Panc1 (cell line): ENCODE results near the gene AIF1. TPM values are rescaled to one million over a fixed set of nuclear protein-coding genes. Genes with fewer than 3 reads are reported as not detected.
A peak's percentile ranks its signal among the peaks of the same experiment; 100 is the strongest.

Experiments used
- ATAC-seq: fragments of 200-7000 bp; cut with Tn5 transposase; 2 replicates; pipeline ENCODE4 v1.9.1; 2020; ENCODE audit warnings: mild to moderate bottlenecking, moderate library complexity
- BruUV-seq: library from RNA; stranded (reverse); fragments of 400-500 nt; replicated peaks from 2 replicates; lab custom pipeline; 2021; lab: Mats Ljungman, UMichigan
- CTCF ChIA-PET: fragments of 300-600 bp; sonication (Branson Sonifier 250); formaldehyde crosslinking; loops from one replicate; lab custom pipeline; 2022; ENCODE audit warnings: antibody characterized with exemption; lab: Charles Lee
- POLR2A ChIA-PET: fragments of 300-600 bp; sonication (Branson Sonifier 250); formaldehyde crosslinking; loops from one replicate; lab custom pipeline; 2022; ENCODE audit warnings: antibody characterized with exemption; lab: Charles Lee
- DNase-seq: peaks from one replicate; pipeline ENCODE4 v3.0.0-alpha.2; 2010; ENCODE audit warnings: low read depth, low spot score
- H3K27ac ChIP-seq: 2 replicates; pipeline ENCODE4 v1.5.1; 2011; ENCODE audit warnings: mild to moderate bottlenecking, low read length, inconsistent platforms
- H3K27me3 ChIP-seq: fragments of 200-500 bp; sonication (Bioruptor generic); 2 replicates; pipeline ENCODE4 v1.6.0; 2014; ENCODE audit warnings: low read length, inconsistent platforms; ENCODE audit not compliant: control insufficient read depth, insufficient read depth
- H3K36me3 ChIP-seq: fragments of 200-500 bp; sonication (Bioruptor generic); 2 replicates; pipeline ENCODE4 v1.5.1; 2014; ENCODE audit warnings: inconsistent platforms, mild to moderate bottlenecking, low read length, moderate library complexity; ENCODE audit not compliant: control insufficient read depth, insufficient read depth
- H3K4me1 ChIP-seq: 2 replicates; pipeline ENCODE4 v1.5.1; 2011; ENCODE audit warnings: inconsistent platforms, mild to moderate bottlenecking, low read length, moderate library complexity; ENCODE audit not compliant: control insufficient read depth, insufficient read depth
- H3K4me3 ChIP-seq, 2 experiments: 2 replicates each; pipeline ENCODE4 v1.5.1; 2011 to 2012; ENCODE audit warnings: low read depth in 2 of 2, low read length in 2 of 2, mild to moderate bottlenecking in 2 of 2, inconsistent platforms in 1 of 2, moderate library complexity in 1 of 2
- H3K9me3 ChIP-seq: fragments of 200-500 bp; sonication (Bioruptor generic); 2 replicates; pipeline ENCODE4 v1.5.1; 2014; ENCODE audit warnings: low read depth, mild to moderate bottlenecking, inconsistent platforms, low read length, moderate library complexity; ENCODE audit not compliant: control insufficient read depth, insufficient read depth
- CTCF ChIP-seq: fragments of 450-650 bp; IDR thresholded peaks from 2 replicates; pipeline ENCODE4 v1.5.1; 2017; ENCODE audit warnings: mild to moderate bottlenecking
- POLR2AphosphoS5 ChIP-seq: IDR thresholded peaks from 2 replicates; pipeline ENCODE4 v1.6.1; 2012; ENCODE audit warnings: mild to moderate bottlenecking, low read depth, low read length, moderate library complexity
- REST ChIP-seq, 2 experiments: IDR thresholded peaks; 2 replicates each; pipeline ENCODE4 v1.6.1; 2011 to 2012; ENCODE audit warnings: low read depth in 2 of 2, control low read depth in 1 of 2, low read length in 1 of 2, mild to moderate bottlenecking in 1 of 2, moderate library complexity in 1 of 2; ENCODE audit not compliant: insufficient read depth in 1 of 2
- SIN3A ChIP-seq: IDR thresholded peaks from 2 replicates; pipeline ENCODE4 v1.6.1; 2012; ENCODE audit warnings: low read depth, mild to moderate bottlenecking, low read length, moderate library complexity, borderline replicate concordance; ENCODE audit not compliant: insufficient read depth
- TCF7L2 ChIP-seq: IDR thresholded peaks from 2 replicates; pipeline ENCODE4 v1.6.1; 2011; ENCODE audit warnings: mild to moderate bottlenecking, low read depth, low read length, inconsistent platforms
- in situ Hi-C: cut with HindIII; loops from 2 replicates; pipeline ENCODE4 v1.10.0; 2016; ENCODE audit warnings: low sequenced_read_pairs, low pct_unique_long_range_greater_than_20kb
- intact Hi-C: fragments of 100-400 bp; cut with micrococcal nuclease; formaldehyde crosslinking; loops from one replicate; pipeline ENCODE4 v1.10.0; 2022; ENCODE audit not compliant: unreplicated experiment
- total RNA-seq: library from RNA; stranded (reverse); gene quantifications from one replicate; pipeline ENCODE4 v1.2.1, GENCODE V29; 2021; ENCODE audit not compliant: unreplicated experiment

Gene AIF1
- total RNA-seq, 1 experiment from 2014 or later: 0.44 TPM

- Histone ChIP-seq H3K9me3 (no peaks in the 10 kb centered on the region), H3K27ac (no peak overlapping the region), H3K4me1 (peaks cover 15% of the 10 kb centered on the region), H3K36me3 (no peaks in the 10 kb centered on the region), H3K4me3 (no peak overlapping the region), H3K27me3 (no peaks in the 10 kb centered on the region)
- ATAC-seq (no peak), DNase-seq (no peak)
- ChIA-PET CTCF (interaction anchor here (0.6 to 2.6 kb wide), 4 partner anchors 11 to 32 kb away, joined by 3 to 11 read pairs (median 6); no protein-coding TSS in a partner anchor), POLR2A (interaction anchor here (0.5 kb wide), 2 partner anchors 9 to 50 kb away, joined by 3 read pairs; no protein-coding TSS in a partner anchor)
- intact Hi-C loops: no loop called here
- BruUV-seq: no TSS peak
- TF ChIP-seq CTCF (no peak), REST (IDR thresholded peaks at IDR 0.05; ENCODE audit: insufficient read depth in 1 of 2, low read depth in 2 of 2, low read length in 1 of 2) (no peak), SIN3A (no peak), POLR2AphosphoS5 (no peak), TCF7L2 (no peak)
- in situ Hi-C loops: no loop called here
Measured at GRCh38 chr6:31574106-31575061, 40.6 kb upstream of the AIF1 start.

- POLR2A ChIA-PET: no interaction called here
- H3K36me3 ChIP-seq: no peaks in the 10 kb centered on the region
- no peaks in the 10 kb centered on the region for H3K27me3 ChIP-seq
- in situ Hi-C loops: no loop called here
- CTCF ChIA-PET: interaction anchor here (2.6 kb wide), 1 partner anchor 23 kb away, joined by 11 read pairs; no protein-coding TSS in a partner anchor
- intact Hi-C loops: no loop called here
- 0 out of 2 replicates have a peak within 1 kb of the TSS, but pooled peaks have one; percentile 21 for H3K27ac ChIP-seq
- ATAC-seq (no peak), DNase-seq (no peak)
- H3K4me1 ChIP-seq: peaks cover 19% of the 10 kb centered on the region
- TF ChIP-seq TCF7L2 (no peak), POLR2AphosphoS5 (no peak), REST (IDR thresholded peaks at IDR 0.05; ENCODE audit: insufficient read depth in 1 of 2, low read depth in 2 of 2, low read length in 1 of 2) (no peak), CTCF (no peak)
- BruUV-seq: no TSS peak
- H3K4me3 ChIP-seq: no peak within 1 kb of the TSS
- no peaks in the 10 kb centered on the region for H3K9me3 ChIP-seq
Measured at GRCh38 chr6:31575335-31575901, 39.6 kb upstream of the AIF1 start, which contains the start of gene TNF. TNF (plus strand) TSS chr6:31575565; CDS start chr6:31575742, 177 bp downstream.
